ENCODE data around the gene SNF8. TPM values are rescaled to one million over a fixed set of nuclear protein-coding genes. Genes with fewer than 3 reads are reported as not detected.

Gene SNF8
- total and polyA plus RNA-seq, 9 of the 15 experiments (the other 6 are each of a cell fraction or from before 2014, with no cell fraction given) = 6.9 to 149 (median 117) TPM

- TF ChIP-seq CBX1 (IDR thresholded peaks at IDR 0.05; ENCODE audit: low read depth) (peak; percentile 61), ERF (CRISPR knock-in tag; IDR thresholded peaks at IDR 0.05) (peak; percentile 70; the same call in 1 of the 2 replicates), POLR3G (IDR thresholded peaks at IDR 0.05; ENCODE audit: extremely low read depth, insufficient read length, insufficient replicate concordance) (no peak), ELF1 (tag; IDR thresholded peaks at IDR 0.05) (peak; percentile 95), NRF1 (conservative IDR thresholded peaks at IDR 0.05 in 1 of 2, IDR thresholded peaks at IDR 0.05 in 1 of 2) (peak; percentile 59 to 66), SRF (CRISPR knock-in tag; IDR thresholded peaks at IDR 0.05) (peak; percentile 33 to 61; a peak in 2 of 4 replicates), SP1 (CRISPR knock-in tag; IDR thresholded peaks at IDR 0.05) (peak; percentile 87), HMGN3 (IDR thresholded peaks at IDR 0.05; ENCODE audit: borderline replicate concordance, extremely low read depth, insufficient read length, low read depth, low read length) (no peak), SMAD2 (IDR thresholded peaks at IDR 0.05; ENCODE audit: low read depth, low read length) (no peak), DMBX1 (CRISPR knock-in tag; IDR thresholded peaks at IDR 0.05; ENCODE audit: borderline replicate concordance) (peak; percentile 63), U2AF2 (optimal IDR thresholded peaks at IDR 0.05; ENCODE audit: low read depth, low read length) (no peak), ZNF511 (CRISPR knock-in tag; IDR thresholded peaks at IDR 0.05) (peak; percentile 45; the same call in 1 of the 2 replicates), GABPA (tag; conservative IDR thresholded peaks at IDR 0.05; ENCODE audit: low read depth) (peak; percentile 89), JUND (IDR thresholded peaks at IDR 0.05; ENCODE audit: borderline replicate concordance, low read depth, low read length) (peak; percentile 45; the same call in 1 of the 2 replicates), JUND (tag; IDR thresholded peaks at IDR 0.05; ENCODE audit: borderline replicate concordance, low read depth, low read length) (no peak; the same call in 2 of the 3 replicates), EGR1 (conservative IDR thresholded peaks at IDR 0.05) (peak; percentile 79), ZC3H4 (CRISPR knock-in tag; IDR thresholded peaks at IDR 0.05; ENCODE audit: borderline replicate concordance) (no peak), CTBP1 (IDR thresholded peaks at IDR 0.05; ENCODE audit: borderline replicate concordance) (peak; percentile 84), SMAD3 (CRISPR knock-in tag; conservative IDR thresholded peaks at IDR 0.05) (no peak), ZNF408 (CRISPR knock-in tag; IDR thresholded peaks at IDR 0.05; ENCODE audit: low read depth) (no peak), ZBED1 (IDR thresholded peaks at IDR 0.05) (no peak), FOS (IDR thresholded peaks at IDR 0.05; ENCODE audit: extremely low read depth, insufficient read length) (no peak), NEUROD1 (IDR thresholded peaks at IDR 0.05; ENCODE audit: borderline replicate concordance, low read depth, low read length, partially characterized antibody) (peak; percentile 47), FOXJ3 (CRISPR knock-in tag; IDR thresholded peaks at IDR 0.05) (no peak; the same call in 1 of the 2 replicates), CBFA2T3 (IDR thresholded peaks at IDR 0.05) (no peak; the same call in 1 of the 2 replicates), PRPF4 (IDR thresholded peaks at IDR 0.05; ENCODE audit: insufficient read depth, low read depth, low read length, poor library complexity, severe bottlenecking) (peak; percentile 30), ZNF143 (CRISPR knock-in tag; IDR thresholded peaks at IDR 0.05) (no peak), ETV5 (CRISPR knock-in tag; IDR thresholded peaks at IDR 0.05; ENCODE audit: low read depth) (peak; percentile 74), TFAP4 (CRISPR knock-in tag; IDR thresholded peaks at IDR 0.05; ENCODE audit: borderline replicate concordance) (peak; percentile 86)
Measured at GRCh38 chr17:48908047-48908843, 36.4 kb downstream of the SNF8 start, which contains the start of gene UBE2Z (continued).
